GM23338 (cell line): ENCODE results near the gene C4orf33. TPM values are rescaled to one million over a fixed set of nuclear protein-coding genes. Genes with fewer than 3 reads are reported as not detected.

Experiments used
- ATAC-seq: fragments of 200-7000 bp; cut with Tn5 transposase; 3 replicates; pipeline ENCODE4 v1.9.1; 2020
- DNase-seq: peaks from one replicate; pipeline ENCODE4 v3.0.0-alpha.2; 2015; ENCODE audit warnings: low spot score
- H2AFZ ChIP-seq: fragments of 200-600 bp; sonication (generic); 2 replicates; pipeline ENCODE4 v1.8.0; 2016; ENCODE audit warnings: antibody characterized with exemption, mild to moderate bottlenecking, moderate library complexity
- H3F3A ChIP-seq: fragments of 200-600 bp; sonication (generic); replicated peaks from 2 replicates; pipeline ENCODE4 v1.8.0; 2017; ENCODE audit warnings: antibody characterized with exemption, mixed run types, low read depth
- H3K27ac ChIP-seq: fragments of 200-600 bp; sonication (generic); 2 replicates; pipeline ENCODE4 v1.6.1; 2016; ENCODE audit warnings: low read depth
- H3K27me3 ChIP-seq: fragments of 200-600 bp; sonication (generic); 2 replicates; pipeline ENCODE4 v1.8.0; 2016; ENCODE audit warnings: mild to moderate bottlenecking, mixed run types, moderate library complexity; ENCODE audit not compliant: insufficient read depth
- H3K36me3 ChIP-seq: fragments of 200-600 bp; sonication (generic); 2 replicates; pipeline ENCODE4 v1.8.0; 2016; ENCODE audit warnings: mild to moderate bottlenecking; ENCODE audit not compliant: insufficient read depth
- H3K4me1 ChIP-seq: fragments of 200-600 bp; sonication (generic); 2 replicates; pipeline ENCODE4 v1.8.0; 2016; ENCODE audit warnings: mild to moderate bottlenecking, moderate library complexity; ENCODE audit not compliant: insufficient read depth
- H3K4me2 ChIP-seq: fragments of 200-600 bp; sonication (generic); 2 replicates; pipeline ENCODE4 v1.7.1; 2017; ENCODE audit warnings: mixed run types
- H3K4me3 ChIP-seq: fragments of 200-600 bp; sonication (generic); 2 replicates; pipeline ENCODE4 v1.6.1; 2016; ENCODE audit warnings: mixed run types
- H3K79me2 ChIP-seq: fragments of 200-600 bp; sonication (generic); replicated peaks from 2 replicates; pipeline ENCODE4 v1.8.0; 2017; ENCODE audit warnings: mild to moderate bottlenecking; ENCODE audit not compliant: insufficient read depth
- H3K9me2 ChIP-seq: fragments of 200-600 bp; sonication (generic); 2 replicates; pipeline ENCODE4 v1.8.0; 2017; ENCODE audit not compliant: insufficient read depth
- H4K20me1 ChIP-seq: fragments of 200-600 bp; sonication (generic); replicated peaks from 2 replicates; pipeline ENCODE4 v1.8.0; 2017; ENCODE audit warnings: mild to moderate bottlenecking; ENCODE audit not compliant: insufficient read depth
- H3K27ac Mint-ChIP-seq: 2 replicates; pipeline ENCODE4 v1.8.0; 2020; ENCODE audit warnings: inconsistent platforms, mild to moderate bottlenecking, moderate library complexity, mixed read lengths
- H3K27me3 Mint-ChIP-seq: 3 replicates; pipeline ENCODE4 v1.8.0; 2022; ENCODE audit warnings: low read depth, mild to moderate bottlenecking, moderate library complexity, mixed read lengths, inconsistent platforms; ENCODE audit not compliant: insufficient read depth, poor library complexity
- H3K36me3 Mint-ChIP-seq: 3 replicates; pipeline ENCODE4 v1.8.0; 2021; ENCODE audit warnings: low read depth, mild to moderate bottlenecking, inconsistent platforms, moderate library complexity, mixed read lengths
- H3K4me1 Mint-ChIP-seq: 3 replicates; pipeline ENCODE4 v1.8.0; 2020; ENCODE audit warnings: mild to moderate bottlenecking, inconsistent platforms, mixed read lengths
- H3K4me3 Mint-ChIP-seq: 3 replicates; pipeline ENCODE4 v1.8.0; 2021; ENCODE audit warnings: moderate library complexity, mild to moderate bottlenecking, inconsistent platforms, mixed read lengths
- H3K9me3 Mint-ChIP-seq: 3 replicates; pipeline ENCODE4 v1.8.0; 2020; ENCODE audit warnings: moderate library complexity, mild to moderate bottlenecking, inconsistent platforms, mixed read lengths
- CTCF ChIP-seq, 2 experiments: fragments of 200-600 bp in 1 of 2; sonication (generic) in 1 of 2; conservative IDR thresholded peaks; 2 replicates each; pipeline versions ENCODE4 v1.5.1 to v1.6.1; 2016 to 2017; ENCODE audit warnings: antibody characterized with exemption in 2 of 2, low read depth in 2 of 2, mild to moderate bottlenecking in 2 of 2, moderate library complexity in 1 of 2
- ETS1 ChIP-seq: IDR thresholded peaks from 2 replicates; pipeline ENCODE4 v1.6.1; 2016; ENCODE audit warnings: antibody characterized with exemption
- EZH2 ChIP-seq: fragments of 200-600 bp; sonication (generic); IDR thresholded peaks from one replicate; pipeline ENCODE4 v1.8.0; 2017; ENCODE audit warnings: antibody characterized with exemption, mild to moderate bottlenecking, low read depth; ENCODE audit not compliant: unreplicated experiment
- EZH2phosphoT487 ChIP-seq: fragments of 200-600 bp; sonication (generic); IDR thresholded peaks from one replicate; pipeline ENCODE4 v1.8.1; 2018; ENCODE audit warnings: antibody characterized with exemption; ENCODE audit not compliant: unreplicated experiment
- JUNB ChIP-seq: IDR thresholded peaks from one replicate; pipeline ENCODE4 v1.6.1; 2016; ENCODE audit warnings: antibody characterized with exemption; ENCODE audit not compliant: unreplicated experiment
- NANOG ChIP-seq: IDR thresholded peaks from 2 replicates; pipeline ENCODE4 v1.6.1; 2016; ENCODE audit warnings: antibody characterized with exemption, borderline replicate concordance
- STAT1 ChIP-seq: IDR thresholded peaks from one replicate; pipeline ENCODE4 v1.6.1; 2016; ENCODE audit warnings: antibody characterized with exemption; ENCODE audit not compliant: unreplicated experiment
- ZNF462 ChIP-seq: fragments of 250-450 bp; sonication (Bioruptor Pico); IDR thresholded peaks from 2 replicates; pipeline ENCODE4 v1.5.0; 2020; ENCODE audit warnings: mild to moderate bottlenecking, moderate library complexity
- polyA plus RNA-seq: library from polyadenylated mRNA; unstranded; fragments of >200 nt; fragmentation: Nextera tagmentation; extraction: Ambion mirVana; gene quantifications from 2 replicates; pipeline ENCODE4 v1.2.1, GENCODE V29; 2016
- total RNA-seq: library from RNA; depleted of rRNA; stranded (reverse); fragments of >200 nt; shearing (Covaris generic); gene quantifications from 2 replicates; pipeline ENCODE4 v1.2.3, GENCODE V29; 2014

Gene C4orf33
- total and polyA plus RNA-seq, 2 experiments from 2014 or later = 4.4 to 4.7 TPM

- no peak overlapping the region for H3K27ac ChIP-seq
- TF ChIP-seq NANOG (no peak), CTCF (conservative IDR thresholded peaks at IDR 0.05; ENCODE audit: low read depth in 2 of 2) (no peak), ZNF462 (no peak), JUNB (no peak)
- no peaks in the 10 kb centered on the region for H3K4me1 Mint-ChIP-seq
- H3K27me3 Mint-ChIP-seq = peaks cover 2% of the 10 kb centered on the region
- H3K9me3 Mint-ChIP-seq = peaks cover 66% of the 10 kb centered on the region
- no peak overlapping the region for H3K27ac Mint-ChIP-seq
- H3K4me1 ChIP-seq = no peaks in the 10 kb centered on the region
- no peak for ATAC-seq
- no peaks in the 10 kb centered on the region for H3K27me3 ChIP-seq
- H3K4me3 ChIP-seq = no peak overlapping the region; the same call in 1 of the 2 replicates
- H3K36me3 Mint-ChIP-seq = peaks cover 63% of the 10 kb centered on the region
- H3K4me2 ChIP-seq = no peak overlapping the region
- H3K9me2 ChIP-seq = no peaks in the 10 kb centered on the region
- no peaks in the 10 kb centered on the region for H4K20me1 ChIP-seq
- H3K79me2 ChIP-seq = no peaks in the 10 kb centered on the region
- H2AFZ ChIP-seq = no peak overlapping the region
- DNase-seq = no peak
- peaks cover 20% of the 10 kb centered on the region for H3K36me3 ChIP-seq
- no peak overlapping the region for H3K4me3 Mint-ChIP-seq
- no peaks in the 10 kb centered on the region for H3F3A ChIP-seq
These were observed 33.4 kb upstream of the C4orf33 start for GRCh38 chr4:129062580-129062979.

- H3K4me3 ChIP-seq = no peak overlapping the region
- no peaks in the 10 kb centered on the region for H4K20me1 ChIP-seq
- H3K4me1 ChIP-seq = no peaks in the 10 kb centered on the region
- Mint-ChIP-seq H3K4me1 (no peaks in the 10 kb centered on the region), H3K27ac (no peak overlapping the region), H3K27me3 (no peaks in the 10 kb centered on the region), H3K36me3 (peaks cover 59% of the 10 kb centered on the region), H3K9me3 (peaks cover 60% of the 10 kb centered on the region), H3K4me3 (no peak overlapping the region)
- H3K27me3 ChIP-seq = no peaks in the 10 kb centered on the region
- peaks cover 18% of the 10 kb centered on the region for H3K36me3 ChIP-seq
- DNase-seq (no peak), ATAC-seq (no peak)
- H3F3A ChIP-seq = no peaks in the 10 kb centered on the region
- H3K27ac ChIP-seq = no peak overlapping the region
- H2AFZ ChIP-seq = no peak overlapping the region
- H3K79me2 ChIP-seq = no peaks in the 10 kb centered on the region
- no peaks in the 10 kb centered on the region for H3K9me2 ChIP-seq
- no peak overlapping the region for H3K4me2 ChIP-seq
- TF ChIP-seq EZH2phosphoT487 = no peak
- TF ChIP-seq ETS1 = no peak
- TF ChIP-seq JUNB = no peak
- no peak for TF ChIP-seq NANOG
- TF ChIP-seq STAT1 = no peak
- no peak for TF ChIP-seq CTCF (conservative IDR thresholded peaks at IDR 0.05; ENCODE audit: low read depth in 2 of 2)
- TF ChIP-seq EZH2 = no peak
These were observed 32.3 kb upstream of the C4orf33 start for GRCh38 chr4:129063640-129064039.
